Stimulated activated CD8-positive, alpha-beta memory T cell treated with anti-CD3 and anti-CD28 coated beads, Interleukin-2, amount 100 ng/mL, for 48 hours (primary cell): ENCODE results near the gene CMTM3.
"Not testable (repeated sequence)": the region's sequence is repeated elsewhere in the genome, so short reads cannot be mapped to it uniquely, and the experiment has no call there.

Experiments
- DNase-seq, 2 donors: peaks; one replicate each; pipeline ENCODE4 v3.0.0-alpha.2; 2020; ENCODE audit warnings: low read depth in 2 of 2

Gene CMTM3

DNA sequence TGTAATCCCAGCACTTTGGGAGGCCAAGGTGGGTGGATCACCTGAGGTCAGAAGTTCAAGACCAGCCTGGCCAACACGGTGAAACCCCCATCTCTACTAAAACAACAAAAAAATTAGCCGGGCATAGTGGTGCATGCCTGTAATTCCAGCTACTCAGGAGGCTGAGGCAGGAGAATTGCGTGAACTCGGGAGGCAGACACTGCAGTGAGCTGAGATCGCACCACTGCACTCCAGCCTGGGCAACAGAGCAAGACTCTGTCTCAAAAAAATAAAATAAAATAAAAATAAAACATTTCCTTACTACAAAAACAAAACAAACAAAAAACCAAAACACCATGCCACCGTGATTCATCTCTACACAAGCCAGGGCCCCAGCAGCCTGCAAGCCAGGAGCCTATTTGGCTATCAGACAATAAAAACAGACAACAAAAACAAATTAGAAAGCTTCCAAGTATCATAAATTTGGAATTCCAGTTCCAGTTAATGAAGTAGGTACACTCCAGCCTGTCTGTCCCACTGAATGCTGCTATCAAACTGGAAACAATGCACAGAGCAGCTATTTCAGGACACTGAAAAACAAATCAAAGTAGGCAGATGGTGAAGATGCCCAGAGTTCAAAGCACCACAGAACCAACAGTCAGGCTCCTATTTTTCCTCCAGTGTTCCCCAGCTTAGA, 57.3 kb downstream of the CMTM3 start:
- DNase-seq = not testable (repeated sequence)

GRCh38 chr16:66662445-66663194, 58.1 kb downstream of the CMTM3 start:
- no peak for DNase-seq
